ENCODE results near the gene PRSS57.

DNA sequence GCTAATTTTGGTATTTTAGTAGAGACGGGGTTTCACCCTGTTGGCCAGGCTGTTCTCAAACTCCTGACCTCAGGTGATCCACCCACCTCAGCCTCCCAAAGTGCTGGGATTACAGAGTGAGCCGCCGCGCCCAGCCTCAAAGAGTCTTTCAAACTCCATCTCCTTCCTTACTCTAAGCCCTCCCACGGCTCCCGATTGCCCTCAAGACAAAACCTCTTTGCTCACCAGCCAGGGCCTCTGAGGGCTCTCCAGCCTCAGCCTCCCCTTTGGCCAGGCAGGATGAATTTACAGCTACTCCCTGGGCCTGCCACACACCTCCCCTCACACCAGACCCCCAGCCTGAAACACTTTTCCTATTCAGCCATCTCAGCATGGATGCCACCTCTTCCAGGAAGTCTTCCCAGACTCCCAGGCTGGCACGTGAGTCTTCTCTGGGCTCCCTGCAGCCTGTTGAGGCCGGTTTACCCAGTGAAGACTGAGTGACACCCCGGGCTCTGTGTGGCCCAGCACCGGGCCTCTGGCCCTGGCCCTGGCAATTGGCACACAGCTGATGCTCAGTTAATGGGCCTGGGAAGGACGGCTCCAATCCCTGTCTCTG lies 7.6 kb downstream of the PRSS57 start:
- TF ChIP-seq POLR2A (IDR thresholded peaks at IDR 0.05; ENCODE audit: low read length) (no peak), GATA1 (IDR thresholded peaks at IDR 0.05; ENCODE audit: low read depth, low read length) (no peak)

All from erythroblast (primary cell).